Measurements from ENCODE around the gene MICAL2.

MICAL2 gene

DNA sequence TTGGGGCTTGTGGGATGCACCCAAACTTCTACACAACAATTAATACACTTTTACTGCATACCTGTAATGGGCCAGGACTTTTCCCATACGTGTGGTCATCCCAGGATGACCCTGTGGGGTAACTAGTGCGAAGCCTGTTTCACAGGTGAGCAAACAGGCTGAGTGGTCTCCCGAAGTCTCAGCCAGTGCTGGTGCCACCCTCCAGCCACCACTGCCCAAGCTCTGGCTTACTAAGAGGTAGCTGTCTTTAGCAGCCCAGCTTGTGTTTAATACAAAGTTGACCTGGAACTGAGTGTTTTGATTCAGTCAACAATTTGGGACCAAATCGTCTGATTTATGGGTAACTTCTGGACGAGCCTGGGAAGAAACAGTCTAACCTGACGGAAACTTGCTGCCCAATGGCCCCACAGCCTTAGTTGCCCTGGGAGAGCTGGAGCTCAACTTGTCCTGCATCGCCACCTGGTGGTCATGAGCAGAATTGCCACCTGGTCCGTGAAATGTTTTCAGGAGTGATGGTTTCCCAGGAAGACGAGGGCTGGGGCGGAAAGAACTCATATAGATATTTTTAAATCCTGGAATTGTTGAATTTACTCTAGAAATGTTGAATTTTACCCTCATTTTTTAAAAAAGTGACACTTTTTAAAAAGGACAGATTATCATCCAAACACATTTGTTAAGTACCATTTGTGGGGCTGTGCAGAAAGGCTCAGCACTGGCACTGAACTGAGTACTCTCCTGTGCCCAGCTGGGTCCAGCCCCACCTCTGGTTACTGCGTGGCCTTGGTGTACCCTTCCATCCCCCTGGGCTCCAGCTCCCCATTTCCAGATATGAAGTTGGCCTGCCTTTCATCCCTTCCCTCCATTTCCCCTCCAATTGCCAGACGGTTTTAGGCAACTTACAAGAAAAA is 171.4 kb downstream of the MICAL2 start:
- H2BK5ac ChIP-seq (ENCODE audit: low read depth, low read length, poor library complexity), result no peak overlapping the region
- H2BK12ac ChIP-seq (ENCODE audit: low read length), result peak overlapping the region; percentile 34
- H3K36me3 ChIP-seq (ENCODE audit: control insufficient read depth in 1 of 2, insufficient read depth in 2 of 2, low read length in 2 of 2), result no peaks in the 10 kb centered on the region
- no CpG with 5 or more reads among the region's 12 CpGs for WGBS (ENCODE audit: extremely low coverage, insufficient coverage, insufficient read length)
- peaks cover 19% of the 10 kb centered on the region for H3K79me1 ChIP-seq (ENCODE audit: low read length)
- peak overlapping the region; percentile 8 for H3K9ac ChIP-seq (ENCODE audit: low read length)
- H4K12ac ChIP-seq (ENCODE audit: low read depth, low read length), result no peak overlapping the region
- H4K8ac ChIP-seq (ENCODE audit: low read depth, low read length), result no peak overlapping the region
- no peak overlapping the region for H3K4me3 ChIP-seq (ENCODE audit: low read depth, low read length)
- peak; percentile 71 to 96 for DNase-seq
- H3K79me2 ChIP-seq (ENCODE audit: control insufficient read depth, insufficient read depth, low read length, poor library complexity), result no peaks in the 10 kb centered on the region
- H3K23ac ChIP-seq (ENCODE audit: low read length), result no peak overlapping the region
- peak overlapping the region; percentile 50 for H2AK5ac ChIP-seq (ENCODE audit: low read length)
- peak overlapping the region; percentile 78 for H4K91ac ChIP-seq (ENCODE audit: low read depth, low read length)
- H2AFZ ChIP-seq (ENCODE audit: insufficient read depth, low read length, poor library complexity), result no peak overlapping the region
- no peak overlapping the region for H3K4ac ChIP-seq (ENCODE audit: low read depth, low read length)
- no peak overlapping the region for H3K4me2 ChIP-seq (ENCODE audit: low read length)
- peaks cover 16 to 23% of the 10 kb centered on the region in 2 experiments for H3K4me1 ChIP-seq (ENCODE audit: control insufficient read depth in 1 of 2, insufficient read depth in 2 of 2, low read length in 2 of 2)
- H3K18ac ChIP-seq (ENCODE audit: low read length), result peak overlapping the region; percentile 16
- peak overlapping the region; percentile 44 for H3K14ac ChIP-seq (ENCODE audit: low read length)
- no peaks in the 10 kb centered on the region for H3K9me3 ChIP-seq (ENCODE audit: insufficient read depth, low read depth, low read length)
- H2BK120ac ChIP-seq (ENCODE audit: insufficient read depth, low read length, poor library complexity), result peak overlapping the region; percentile 12
- H3K27ac ChIP-seq (ENCODE audit: low read depth, low read length), result no peak overlapping the region
- H3K27me3 ChIP-seq (ENCODE audit: insufficient read depth, low read length), result no peaks in the 10 kb centered on the region

DNA sequence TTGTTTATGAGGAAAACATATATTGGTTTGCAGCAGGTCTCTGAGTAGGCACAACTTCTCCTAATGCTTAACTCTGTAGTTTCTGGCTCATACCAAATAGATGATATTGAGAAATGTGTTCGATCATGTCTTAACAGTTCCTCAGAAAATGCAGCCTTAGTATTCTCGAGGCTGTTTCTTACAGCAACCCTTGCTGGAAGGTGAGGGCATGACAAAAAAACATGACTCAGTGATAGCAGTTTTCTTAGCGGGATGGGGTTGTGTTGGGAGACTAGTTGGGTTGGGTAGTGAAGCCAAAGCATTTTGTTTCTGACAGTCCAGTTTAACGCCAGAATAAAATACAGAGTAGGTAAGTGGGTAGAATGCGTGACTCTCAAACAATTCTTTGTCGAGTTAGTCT is 172.3 kb downstream of the MICAL2 start:
- no peak for DNase-seq
- WGBS (ENCODE audit: extremely low coverage, insufficient coverage, insufficient read length), result no CpG with 5 or more reads among the region's 6 CpGs
- Histone ChIP-seq H3K36me3 (ENCODE audit: control insufficient read depth in 1 of 2, insufficient read depth in 2 of 2, low read length in 2 of 2) (no peaks in the 10 kb centered on the region), H2BK12ac (ENCODE audit: low read length) (no peak overlapping the region), H3K79me2 (ENCODE audit: control insufficient read depth, insufficient read depth, low read length, poor library complexity) (no peaks in the 10 kb centered on the region), H3K23ac (ENCODE audit: low read length) (no peak overlapping the region), H3K4me1 (ENCODE audit: control insufficient read depth in 1 of 2, insufficient read depth in 2 of 2, low read length in 2 of 2) (peaks cover 21 to 29% of the 10 kb centered on the region in 2 experiments), H2BK120ac (ENCODE audit: insufficient read depth, low read length, poor library complexity) (no peak overlapping the region), H3K14ac (ENCODE audit: low read length) (no peak overlapping the region), H2AFZ (ENCODE audit: insufficient read depth, low read length, poor library complexity) (no peak overlapping the region), H4K12ac (ENCODE audit: low read depth, low read length) (no peak overlapping the region), H2BK5ac (ENCODE audit: low read depth, low read length, poor library complexity) (no peak overlapping the region), H2AK5ac (ENCODE audit: low read length) (no peak overlapping the region), H3K27ac (ENCODE audit: low read depth, low read length) (no peak overlapping the region), H3K4me2 (ENCODE audit: low read length) (no peak overlapping the region), H3K79me1 (ENCODE audit: low read length) (peaks cover 24% of the 10 kb centered on the region), H3K9ac (ENCODE audit: low read length) (no peak overlapping the region), H3K9me3 (ENCODE audit: insufficient read depth, low read depth, low read length) (no peaks in the 10 kb centered on the region), H3K18ac (ENCODE audit: low read length) (no peak overlapping the region), H4K91ac (ENCODE audit: low read depth, low read length) (no peak overlapping the region), H3K4ac (ENCODE audit: low read depth, low read length) (no peak overlapping the region), H4K8ac (ENCODE audit: low read depth, low read length) (no peak overlapping the region), H3K27me3 (ENCODE audit: insufficient read depth, low read length) (no peaks in the 10 kb centered on the region), H3K4me3 (ENCODE audit: low read depth, low read length) (no peak overlapping the region)

DNA sequence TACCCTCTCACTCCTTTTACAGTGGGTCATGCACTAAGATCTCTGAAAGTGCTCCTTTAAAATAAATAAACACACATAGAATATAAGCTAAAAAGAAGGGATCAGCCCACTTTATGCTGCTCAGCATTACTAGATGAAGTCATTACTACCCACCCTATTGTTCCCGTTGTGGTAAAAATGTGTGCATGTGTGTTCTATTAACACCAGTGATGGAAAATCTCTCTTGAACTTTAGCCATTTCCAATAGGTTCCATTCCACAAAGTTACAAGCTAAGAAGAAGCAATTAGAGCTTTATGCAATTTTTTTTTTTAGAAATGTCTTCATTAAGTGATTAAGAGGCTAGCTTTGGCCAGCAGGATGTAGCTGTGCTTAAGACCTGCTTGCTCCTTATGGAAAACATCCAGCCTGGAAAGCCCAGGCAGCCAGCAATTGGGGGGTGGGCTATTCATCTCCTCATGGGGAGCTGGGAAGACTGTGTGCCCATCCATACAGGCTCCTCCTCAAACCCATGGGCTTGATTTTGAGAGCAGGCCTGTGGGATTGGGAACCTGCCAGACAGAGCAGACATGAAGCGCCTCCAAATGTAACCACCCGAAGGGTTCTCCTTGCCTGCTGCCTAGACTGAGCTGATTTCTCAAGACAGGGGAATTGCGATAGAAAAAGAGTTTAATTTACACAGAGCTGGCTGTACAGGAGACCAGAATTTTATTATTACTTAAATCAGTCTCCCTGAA is 174.1 kb downstream of the MICAL2 start:
- H3K4ac ChIP-seq (ENCODE audit: low read depth, low read length), result no peak overlapping the region
- H3K18ac ChIP-seq (ENCODE audit: low read length), result no peak overlapping the region
- H2AK5ac ChIP-seq (ENCODE audit: low read length), result no peak overlapping the region
- H3K36me3 ChIP-seq (ENCODE audit: control insufficient read depth in 1 of 2, insufficient read depth in 2 of 2, low read length in 2 of 2), result no peaks in the 10 kb centered on the region
- H3K9ac ChIP-seq (ENCODE audit: low read length), result no peak overlapping the region
- DNase-seq, result no peak
- H2AFZ ChIP-seq (ENCODE audit: insufficient read depth, low read length, poor library complexity), result no peak overlapping the region
- H3K4me3 ChIP-seq (ENCODE audit: low read depth, low read length), result no peak overlapping the region
- H3K4me2 ChIP-seq (ENCODE audit: low read length), result no peak overlapping the region
- no peaks in the 10 kb centered on the region for H3K27me3 ChIP-seq (ENCODE audit: insufficient read depth, low read length)
- no peak overlapping the region for H2BK5ac ChIP-seq (ENCODE audit: low read depth, low read length, poor library complexity)
- peaks cover 30 to 35% of the 10 kb centered on the region in 2 experiments for H3K4me1 ChIP-seq (ENCODE audit: control insufficient read depth in 1 of 2, insufficient read depth in 2 of 2, low read length in 2 of 2)
- H3K9me3 ChIP-seq (ENCODE audit: insufficient read depth, low read depth, low read length), result no peaks in the 10 kb centered on the region
- H2BK120ac ChIP-seq (ENCODE audit: insufficient read depth, low read length, poor library complexity), result no peak overlapping the region
- H4K8ac ChIP-seq (ENCODE audit: low read depth, low read length), result no peak overlapping the region
- H4K91ac ChIP-seq (ENCODE audit: low read depth, low read length), result no peak overlapping the region
- no peak overlapping the region for H4K12ac ChIP-seq (ENCODE audit: low read depth, low read length)
- no CpG with 5 or more reads among the region's 4 CpGs for WGBS (ENCODE audit: extremely low coverage, insufficient coverage, insufficient read length)
- peaks cover 32% of the 10 kb centered on the region for H3K79me1 ChIP-seq (ENCODE audit: low read length)
- H3K79me2 ChIP-seq (ENCODE audit: control insufficient read depth, insufficient read depth, low read length, poor library complexity), result no peaks in the 10 kb centered on the region
- no peak overlapping the region for H3K23ac ChIP-seq (ENCODE audit: low read length)
- no peak overlapping the region for H2BK12ac ChIP-seq (ENCODE audit: low read length)
- no peak overlapping the region for H3K27ac ChIP-seq (ENCODE audit: low read depth, low read length)
- H3K14ac ChIP-seq (ENCODE audit: low read length), result no peak overlapping the region

DNA sequence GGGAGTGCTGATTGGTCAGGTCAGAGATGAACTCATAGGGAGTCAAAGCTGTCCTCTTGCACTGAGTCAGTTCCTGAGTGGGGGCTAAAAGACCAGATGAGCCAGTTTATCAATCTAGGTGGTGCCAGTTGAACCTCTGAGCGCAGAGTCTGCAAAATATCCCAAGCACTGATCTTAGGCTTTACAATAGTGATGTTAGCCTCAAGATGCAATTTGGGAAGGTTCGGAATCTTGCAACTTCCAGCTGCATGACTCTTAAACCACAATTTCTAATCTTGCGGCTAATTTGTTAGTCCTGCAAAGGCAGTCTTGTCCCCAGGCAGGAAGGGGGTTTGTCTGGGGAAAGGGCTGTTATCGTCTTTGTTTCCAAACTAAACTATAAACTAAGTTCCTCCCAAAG is 174.7 kb downstream of the MICAL2 start:
- Histone ChIP-seq H3K9me3 (ENCODE audit: insufficient read depth, low read depth, low read length) (no peaks in the 10 kb centered on the region), H3K4me1 (ENCODE audit: control insufficient read depth in 1 of 2, insufficient read depth in 2 of 2, low read length in 2 of 2) (peaks cover 30 to 35% of the 10 kb centered on the region in 2 experiments), H3K79me2 (ENCODE audit: control insufficient read depth, insufficient read depth, low read length, poor library complexity) (no peaks in the 10 kb centered on the region), H3K36me3 (ENCODE audit: control insufficient read depth in 1 of 2, insufficient read depth in 2 of 2, low read length in 2 of 2) (no peaks in the 10 kb centered on the region), H2AFZ (ENCODE audit: insufficient read depth, low read length, poor library complexity) (no peak overlapping the region), H3K14ac (ENCODE audit: low read length) (no peak overlapping the region), H4K91ac (ENCODE audit: low read depth, low read length) (no peak overlapping the region), H3K9ac (ENCODE audit: low read length) (no peak overlapping the region), H4K8ac (ENCODE audit: low read depth, low read length) (no peak overlapping the region), H3K18ac (ENCODE audit: low read length) (no peak overlapping the region), H3K27ac (ENCODE audit: low read depth, low read length) (no peak overlapping the region), H2BK120ac (ENCODE audit: insufficient read depth, low read length, poor library complexity) (no peak overlapping the region), H3K27me3 (ENCODE audit: insufficient read depth, low read length) (no peaks in the 10 kb centered on the region), H3K79me1 (ENCODE audit: low read length) (peaks cover 32% of the 10 kb centered on the region), H3K23ac (ENCODE audit: low read length) (no peak overlapping the region), H2BK5ac (ENCODE audit: low read depth, low read length, poor library complexity) (no peak overlapping the region), H3K4ac (ENCODE audit: low read depth, low read length) (no peak overlapping the region), H3K4me2 (ENCODE audit: low read length) (no peak overlapping the region), H4K12ac (ENCODE audit: low read depth, low read length) (no peak overlapping the region), H2BK12ac (ENCODE audit: low read length) (no peak overlapping the region), H2AK5ac (ENCODE audit: low read length) (no peak overlapping the region), H3K4me3 (ENCODE audit: low read depth, low read length) (no peak overlapping the region)
- no CpG with 5 or more reads among the region's 4 CpGs for WGBS (ENCODE audit: extremely low coverage, insufficient coverage, insufficient read length)
- DNase-seq, result peak; percentile 13 to 19

Data from trophoblast cell (in vitro differentiated cells and primary cell).